ENCODE data around the gene UBAP1L.

DNA sequence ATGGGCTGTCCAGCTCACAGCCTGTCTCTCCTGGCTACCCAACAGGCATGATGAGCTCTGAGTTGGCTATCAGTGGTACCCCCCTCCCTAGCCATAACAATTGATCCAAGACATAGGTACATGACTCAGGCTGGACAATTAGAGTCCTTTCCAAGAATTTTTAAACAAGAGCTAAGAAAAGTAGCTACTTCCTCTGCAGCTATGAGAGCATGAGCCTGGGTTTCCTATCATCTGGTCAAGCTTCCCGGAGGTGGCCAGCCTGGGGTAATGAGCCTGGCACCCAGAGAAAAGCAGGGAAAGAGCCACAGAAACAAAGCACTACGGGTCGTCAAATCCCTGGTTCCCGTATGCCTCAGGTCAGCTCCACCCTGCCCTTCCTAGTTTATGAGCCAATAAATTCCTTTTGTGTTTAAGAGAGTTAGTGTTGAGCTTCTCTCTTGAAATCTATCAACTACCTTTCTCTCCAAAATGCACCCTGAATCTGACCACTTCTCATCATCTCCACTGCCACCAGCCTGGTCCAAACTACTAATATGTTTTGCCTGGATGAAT, 72.1 kb downstream of the UBAP1L start:
- no peak for TF ChIP-seq CTCF (IDR thresholded peaks at IDR 0.05)
- TF ChIP-seq POLR2A (IDR thresholded peaks at IDR 0.05) = no peak
